ENCODE data around the gene ASB16. TPM values are rescaled to one million over a fixed set of nuclear protein-coding genes. Genes with fewer than 3 reads are reported as not detected.

ASB16 gene
- total RNA-seq, 1 experiment from 2014 or later, result 0.37 TPM

DNA sequence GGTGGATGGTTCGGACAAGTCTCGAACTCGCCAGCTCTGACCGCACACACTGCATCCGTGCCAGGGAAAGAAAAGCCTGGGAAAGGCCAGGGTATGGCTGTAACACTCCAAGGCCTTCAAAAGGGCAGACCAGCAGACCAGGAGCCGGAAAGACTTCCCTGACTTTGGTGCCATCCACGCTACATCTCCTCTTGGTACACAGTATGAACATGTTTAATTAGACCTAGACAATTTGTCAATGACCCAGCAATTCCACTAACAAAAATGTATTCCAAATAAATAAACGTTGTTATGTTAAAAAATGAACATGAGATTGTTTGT, 46.4 kb upstream of the ASB16 start:
- H3K36me3 ChIP-seq (ENCODE audit: control insufficient read depth in 1 of 2, insufficient read depth in 2 of 2, low read length in 2 of 2), result no peaks in the 10 kb centered on the region
- no peaks in the 10 kb centered on the region for H4K20me1 ChIP-seq (ENCODE audit: insufficient read depth)
- H3K79me2 ChIP-seq (ENCODE audit: insufficient read depth, low read length), result peaks cover 8% of the 10 kb centered on the region; the same call in 1 of the 2 replicates
- no peaks in the 10 kb centered on the region for H3K27me3 ChIP-seq (ENCODE audit: insufficient read depth, low read length)
- peaks cover 14 to 31% of the 10 kb centered on the region in 2 experiments for H3K4me1 ChIP-seq (ENCODE audit: control insufficient read depth in 1 of 2, insufficient read depth in 2 of 2, low read length in 2 of 2)
- H3K4me3 ChIP-seq (replicated peaks in 1 of 2; ENCODE audit: low read depth in 1 of 2, low read length in 2 of 2), result peak overlapping the region; percentile 56 to 65
- H3K9ac ChIP-seq (ENCODE audit: low read length), result peak overlapping the region; percentile 74
- no peaks in the 10 kb centered on the region for H3K9me2 ChIP-seq (ENCODE audit: insufficient read depth)
- H3K27ac ChIP-seq (ENCODE audit: low read depth, low read length), result peak overlapping the region; percentile 66
- BruUV-seq (replicated peaks), result TSS peak; percentile 99
- peak overlapping the region; percentile 82 for H3K4me2 ChIP-seq (ENCODE audit: low read length)
- DNase-seq (ENCODE audit: low read depth, low spot score), result no peak
- no peaks in the 10 kb centered on the region for H3K9me3 ChIP-seq (ENCODE audit: control insufficient read depth in 1 of 2, insufficient read depth in 1 of 2, low read depth in 1 of 2, low read length in 2 of 2)
- CTCF ChIA-PET, result interaction anchor here (0.9 to 2.4 kb wide), 7 partner anchors 9 to 44 kb away, joined by 3 to 13 read pairs (median 9); no protein-coding TSS in a partner anchor
- H2AFZ ChIP-seq (ENCODE audit: low read depth, low read length, poor library complexity, severe bottlenecking), result peak overlapping the region; percentile 68
- POLR2A ChIA-PET, result interaction anchor here (0.9 to 1.2 kb wide), 5 partner anchors 8 to 58 kb away, joined by 3 to 14 read pairs (median 4); partner anchors contain the start of gene LSM12
- TF ChIP-seq POLR2A (IDR thresholded peaks at IDR 0.05; ENCODE audit: borderline replicate concordance, extremely low read depth, insufficient read depth, insufficient read length), result no peak
- no peak for TF ChIP-seq JUND (IDR thresholded peaks at IDR 0.05)
- TF ChIP-seq RAD21 (IDR thresholded peaks at IDR 0.05; ENCODE audit: low read depth), result no peak
- no peak for TF ChIP-seq CBX3 (IDR thresholded peaks at IDR 0.05; ENCODE audit: low read depth)
- TF ChIP-seq, protein P1, sequence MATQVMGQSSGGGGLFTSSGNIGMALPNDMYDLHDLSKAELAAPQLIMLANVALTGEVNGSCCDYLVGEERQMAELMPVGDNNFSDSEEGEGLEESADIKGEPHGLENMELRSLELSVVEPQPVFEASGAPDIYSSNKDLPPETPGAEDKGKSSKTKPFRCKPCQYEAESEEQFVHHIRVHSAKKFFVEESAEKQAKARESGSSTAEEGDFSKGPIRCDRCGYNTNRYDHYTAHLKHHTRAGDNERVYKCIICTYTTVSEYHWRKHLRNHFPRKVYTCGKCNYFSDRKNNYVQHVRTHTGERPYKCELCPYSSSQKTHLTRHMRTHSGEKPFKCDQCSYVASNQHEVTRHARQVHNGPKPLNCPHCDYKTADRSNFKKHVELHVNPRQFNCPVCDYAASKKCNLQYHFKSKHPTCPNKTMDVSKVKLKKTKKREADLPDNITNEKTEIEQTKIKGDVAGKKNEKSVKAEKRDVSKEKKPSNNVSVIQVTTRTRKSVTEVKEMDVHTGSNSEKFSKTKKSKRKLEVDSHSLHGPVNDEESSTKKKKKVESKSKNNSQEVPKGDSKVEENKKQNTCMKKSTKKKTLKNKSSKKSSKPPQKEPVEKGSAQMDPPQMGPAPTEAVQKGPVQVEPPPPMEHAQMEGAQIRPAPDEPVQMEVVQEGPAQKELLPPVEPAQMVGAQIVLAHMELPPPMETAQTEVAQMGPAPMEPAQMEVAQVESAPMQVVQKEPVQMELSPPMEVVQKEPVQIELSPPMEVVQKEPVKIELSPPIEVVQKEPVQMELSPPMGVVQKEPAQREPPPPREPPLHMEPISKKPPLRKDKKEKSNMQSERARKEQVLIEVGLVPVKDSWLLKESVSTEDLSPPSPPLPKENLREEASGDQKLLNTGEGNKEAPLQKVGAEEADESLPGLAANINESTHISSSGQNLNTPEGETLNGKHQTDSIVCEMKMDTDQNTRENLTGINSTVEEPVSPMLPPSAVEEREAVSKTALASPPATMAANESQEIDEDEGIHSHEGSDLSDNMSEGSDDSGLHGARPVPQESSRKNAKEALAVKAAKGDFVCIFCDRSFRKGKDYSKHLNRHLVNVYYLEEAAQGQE (IDR thresholded peaks at IDR 0.05; ENCODE audit: low read depth), result no peak
- peak; percentile 2; the same call in 1 of the 2 replicates for TF ChIP-seq ZFX (IDR thresholded peaks at IDR 0.05)
- TF ChIP-seq, protein P2, sequence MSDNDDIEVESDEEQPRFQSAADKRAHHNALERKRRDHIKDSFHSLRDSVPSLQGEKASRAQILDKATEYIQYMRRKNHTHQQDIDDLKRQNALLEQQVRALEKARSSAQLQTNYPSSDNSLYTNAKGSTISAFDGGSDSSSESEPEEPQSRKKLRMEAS (IDR thresholded peaks at IDR 0.05), result no peak
- 0 out of 2 replicates have a peak, but pooled peaks have one; percentile 41 for TF ChIP-seq SIN3A (IDR thresholded peaks at IDR 0.05; ENCODE audit: low read depth)
- intact Hi-C loops (cut with micrococcal nuclease), result loop anchor here (1.0 kb wide), 1 partner anchor 14 kb away; no protein-coding TSS in a partner anchor
- RAD21 ChIA-PET (ENCODE audit: low non-redundant PET in 1 of 2, low total read pairs in 2 of 2, uncharacterized antibody in 2 of 2, unreplicated experiment in 2 of 2), result interaction anchor here (0.9 to 1.3 kb wide), 3 partner anchors 14 to 41 kb away, joined by 3 to 4 read pairs (median 4); no protein-coding TSS in a partner anchor
- no peak; the same call in 1 of the 2 replicates for ATAC-seq

Data from HCT116 (cell line).